ENCODE results near the gene TAGLN.
"Not testable (repeated sequence)": the region's sequence is repeated elsewhere in the genome, so short reads cannot be mapped to it uniquely, and the experiment has no call there.

The TAGLN gene

DNA sequence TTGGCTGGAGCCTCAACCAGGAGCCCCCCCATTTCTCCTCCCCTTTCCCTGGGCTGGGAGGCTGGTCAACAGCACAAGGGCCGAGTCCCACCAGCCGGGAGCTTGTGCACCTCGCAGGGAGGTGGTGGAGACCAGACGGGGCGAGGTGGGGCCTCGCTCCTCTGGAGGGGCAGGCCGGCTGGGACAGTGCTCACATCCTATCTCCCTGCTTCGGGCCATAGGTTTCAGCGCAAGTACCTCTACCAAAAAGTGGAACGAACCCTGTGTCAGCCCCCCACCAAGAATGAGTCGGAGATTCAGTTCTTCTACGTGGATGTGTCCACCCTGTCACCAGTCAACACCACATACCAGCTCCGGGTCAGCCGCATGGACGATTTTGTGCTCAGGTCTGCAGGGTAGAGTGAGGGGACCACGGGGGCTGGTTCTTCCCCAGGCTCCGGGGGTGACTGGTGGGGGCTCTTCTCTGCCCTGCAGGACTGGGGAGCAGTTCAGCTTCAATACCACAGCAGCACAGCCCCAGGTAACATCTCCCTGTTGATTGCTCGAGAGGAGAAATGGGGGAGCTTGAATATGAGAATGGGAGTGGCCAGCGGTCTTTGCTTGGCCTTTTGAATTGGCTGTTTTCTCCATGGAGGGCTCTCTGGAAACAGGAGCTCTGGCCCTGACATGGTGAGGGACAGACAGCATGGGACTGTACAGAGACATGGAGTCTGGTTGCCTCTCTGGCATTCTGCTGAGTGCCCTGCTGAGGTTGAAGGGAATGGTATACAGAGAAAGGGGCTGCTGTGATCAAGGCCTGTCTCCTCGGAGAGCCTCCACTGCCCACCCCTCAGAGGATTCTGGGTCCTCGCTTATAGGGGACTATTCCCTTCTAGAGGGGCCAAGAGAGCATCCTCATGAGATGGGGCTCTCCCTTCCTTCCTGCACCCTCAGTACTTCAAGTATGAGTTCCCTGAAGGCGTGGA, 17.3 kb upstream of the TAGLN start:
- no peak for DNase-seq

DNA sequence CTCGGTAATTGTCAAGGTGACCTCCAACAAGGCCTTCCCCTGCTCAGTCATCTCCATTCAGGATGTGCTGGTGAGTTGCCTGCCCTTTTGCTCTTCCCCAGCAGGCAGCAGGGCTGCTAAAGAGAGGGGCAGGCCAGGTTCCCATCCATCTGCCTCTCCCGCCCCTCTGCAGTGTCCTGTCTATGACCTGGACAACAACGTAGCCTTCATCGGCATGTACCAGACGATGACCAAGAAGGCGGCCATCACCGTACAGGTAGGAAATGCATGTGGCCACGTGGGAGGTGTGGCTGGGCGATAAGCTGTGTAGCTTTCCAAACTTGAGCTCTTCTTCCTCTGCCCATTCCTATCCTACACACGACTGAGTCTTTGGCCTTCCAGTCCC, 16.6 kb upstream of the TAGLN start:
- DNase-seq: no peak

DNA sequence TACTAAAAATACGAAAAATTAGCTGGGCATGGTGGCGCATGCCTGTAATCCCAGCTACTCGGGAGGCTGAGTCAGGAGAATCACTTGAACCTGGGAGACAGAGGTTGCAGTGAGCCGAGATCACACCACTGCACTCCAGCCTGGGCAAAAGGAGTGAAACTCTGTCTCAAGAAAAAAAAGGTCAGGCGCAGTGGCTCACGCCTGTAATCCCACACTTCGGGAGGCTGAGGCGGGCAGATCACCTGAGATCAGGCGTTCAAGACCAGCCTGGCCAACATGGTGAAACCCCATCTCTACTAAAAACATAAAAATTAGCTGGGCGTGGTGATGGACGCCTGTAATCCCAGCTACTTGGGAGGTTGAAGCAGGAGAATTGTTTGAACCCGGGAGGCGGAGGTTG, 16.0 kb upstream of the TAGLN start:
- not testable (repeated sequence) for DNase-seq

DNA sequence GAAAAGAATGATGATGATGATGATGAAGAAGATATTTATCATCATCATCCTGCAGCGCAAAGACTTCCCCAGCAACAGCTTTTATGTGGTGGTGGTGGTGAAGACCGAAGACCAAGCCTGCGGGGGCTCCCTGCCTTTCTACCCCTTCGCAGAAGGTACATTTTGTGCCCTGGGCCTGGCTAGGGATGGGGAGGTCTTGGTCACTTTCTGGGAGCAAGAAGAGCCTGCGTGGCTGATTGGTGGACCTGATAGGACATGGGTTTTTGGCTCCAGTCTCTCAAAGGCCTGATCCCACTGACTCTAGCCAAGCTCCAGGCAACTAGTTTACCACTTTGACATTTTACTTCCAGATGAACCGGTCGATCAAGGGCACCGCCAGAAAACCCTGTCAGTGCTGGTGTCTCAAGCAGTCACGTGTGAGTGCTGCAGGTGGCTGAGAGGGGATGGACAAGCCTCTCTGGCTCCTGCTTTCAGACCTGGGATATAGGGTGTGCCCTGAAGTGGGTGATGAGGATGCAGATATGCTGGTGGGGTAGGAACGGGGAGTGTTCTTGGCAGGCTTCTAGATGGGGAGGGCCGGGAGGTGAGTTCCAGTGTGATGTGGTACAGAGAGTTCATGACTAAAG, 15.3 kb upstream of the TAGLN start:
- no peak for DNase-seq

DNA sequence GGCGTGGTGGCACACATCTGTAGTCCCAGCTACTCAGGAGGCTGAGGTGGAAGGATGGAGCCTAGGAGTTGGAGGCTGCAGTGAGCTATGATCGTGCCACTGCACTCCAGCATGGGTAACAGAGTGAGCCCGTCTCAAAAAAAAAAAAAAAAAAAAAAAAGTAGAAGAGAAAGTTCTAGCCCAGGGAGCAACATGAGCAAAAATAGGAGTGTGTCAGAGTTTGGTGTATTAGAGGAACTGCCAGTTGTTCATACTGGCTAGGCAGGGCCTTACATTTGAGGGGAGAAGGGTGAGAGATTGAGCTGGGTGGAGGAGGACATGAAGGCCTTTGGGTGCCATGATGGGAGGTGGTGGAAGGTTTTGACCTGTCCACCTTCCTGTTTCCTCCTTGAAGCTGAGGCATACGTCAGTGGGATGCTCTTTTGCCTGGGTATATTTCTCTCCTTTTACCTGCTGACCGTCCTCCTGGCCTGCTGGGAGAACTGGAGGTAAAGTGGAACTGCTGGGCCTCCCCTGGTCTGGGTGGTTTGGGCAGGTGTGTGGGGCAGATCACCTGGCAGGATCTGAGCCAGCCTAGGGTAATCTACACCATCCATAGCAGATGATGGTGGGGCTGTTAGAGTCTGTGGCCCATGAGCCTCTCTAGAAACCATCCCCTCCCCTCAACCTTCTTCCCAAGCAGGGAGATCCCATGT, 13.3 kb upstream of the TAGLN start:
- no peak for DNase-seq

DNA sequence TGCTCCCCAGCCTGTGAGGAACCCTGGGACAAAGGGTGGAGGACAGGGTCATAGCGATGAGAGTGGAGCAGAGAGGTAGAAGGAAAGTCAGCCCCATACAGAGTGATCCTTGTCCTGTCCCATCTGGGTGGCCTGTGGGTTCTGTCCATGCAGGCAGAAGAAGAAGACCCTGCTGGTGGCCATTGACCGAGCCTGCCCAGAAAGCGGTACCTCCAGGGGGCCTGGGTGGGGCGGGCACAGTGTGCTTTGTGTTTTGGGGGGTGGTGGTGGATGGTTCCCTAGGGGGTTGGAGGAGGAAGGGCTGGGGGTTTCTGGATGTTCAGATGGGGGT, 12.8 kb upstream of the TAGLN start:
- DNase-seq: no peak

DNA sequence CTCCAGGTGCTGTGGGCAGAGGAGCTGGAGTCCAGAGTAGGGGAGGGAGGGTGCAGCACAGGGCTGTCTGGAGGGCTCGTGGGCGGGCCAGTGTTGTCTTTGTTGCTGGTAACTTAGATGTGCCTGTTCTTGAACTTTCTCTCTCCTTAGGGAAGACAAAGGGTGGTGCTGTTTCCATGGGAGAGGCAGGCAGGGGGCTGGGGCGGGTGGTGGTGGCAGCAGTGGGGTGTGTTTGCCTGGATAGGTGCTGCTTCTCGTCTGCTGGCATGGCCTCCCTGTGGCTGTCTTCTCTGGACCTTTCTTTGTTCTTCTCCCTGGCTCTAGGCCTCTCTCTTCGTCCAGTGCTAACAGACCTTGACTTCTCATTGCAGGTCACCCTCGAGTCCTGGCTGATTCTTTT, 12.2 kb upstream of the TAGLN start:
- no peak for DNase-seq

DNA sequence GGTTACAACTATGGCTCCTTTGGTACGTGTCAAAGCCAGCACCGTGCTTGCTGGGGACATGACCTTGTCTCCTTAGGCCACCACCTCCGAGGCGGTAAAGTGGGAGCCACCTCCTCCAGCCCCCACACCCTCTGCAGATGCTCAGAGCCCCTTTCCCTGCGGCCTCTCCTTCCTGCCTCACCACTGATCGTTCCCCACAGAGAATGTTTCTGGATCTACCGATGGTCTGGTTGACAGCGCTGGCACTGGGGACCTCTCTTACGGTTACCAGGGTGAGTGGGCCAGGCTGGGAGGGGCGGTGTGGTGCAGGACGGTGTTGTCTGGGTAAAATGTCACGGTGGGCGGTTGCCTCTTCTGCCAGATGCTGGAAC, 11.8 kb upstream of the TAGLN start:
- no peak for DNase-seq

DNA sequence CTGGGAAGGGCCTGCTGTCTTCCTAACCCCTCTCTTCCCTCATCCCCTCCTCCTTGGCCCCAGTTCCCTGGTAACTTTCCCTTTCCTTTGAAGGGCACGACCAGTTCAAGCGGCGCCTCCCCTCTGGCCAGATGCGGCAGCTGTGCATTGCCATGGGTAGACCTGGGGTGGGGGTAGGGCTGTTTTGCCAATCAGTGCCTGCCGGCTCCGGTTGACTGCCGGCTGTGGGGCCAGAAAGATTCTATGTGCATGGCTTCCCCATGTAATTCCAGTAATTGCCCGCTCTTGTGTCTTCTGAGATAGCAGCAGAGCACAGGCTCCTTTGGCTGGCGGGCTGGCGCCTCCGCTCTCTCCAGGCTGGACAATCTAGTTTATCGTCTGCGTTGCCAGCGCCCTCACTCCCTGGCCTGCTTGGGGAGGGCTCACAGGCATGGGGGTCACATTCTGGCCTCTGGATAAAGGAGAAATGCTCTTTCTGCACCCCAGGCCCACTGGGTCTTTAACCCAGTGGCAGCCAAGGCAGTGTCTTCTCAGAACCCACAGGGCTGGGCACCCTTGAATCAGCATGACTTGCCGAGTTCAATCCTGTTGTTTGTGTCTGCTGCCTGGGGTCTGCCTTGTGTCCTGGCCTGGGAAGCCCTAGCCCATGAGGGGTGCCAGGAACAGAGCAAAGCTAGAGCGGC, 11.2 kb upstream of the TAGLN start:
- DNase-seq: no peak

DNA sequence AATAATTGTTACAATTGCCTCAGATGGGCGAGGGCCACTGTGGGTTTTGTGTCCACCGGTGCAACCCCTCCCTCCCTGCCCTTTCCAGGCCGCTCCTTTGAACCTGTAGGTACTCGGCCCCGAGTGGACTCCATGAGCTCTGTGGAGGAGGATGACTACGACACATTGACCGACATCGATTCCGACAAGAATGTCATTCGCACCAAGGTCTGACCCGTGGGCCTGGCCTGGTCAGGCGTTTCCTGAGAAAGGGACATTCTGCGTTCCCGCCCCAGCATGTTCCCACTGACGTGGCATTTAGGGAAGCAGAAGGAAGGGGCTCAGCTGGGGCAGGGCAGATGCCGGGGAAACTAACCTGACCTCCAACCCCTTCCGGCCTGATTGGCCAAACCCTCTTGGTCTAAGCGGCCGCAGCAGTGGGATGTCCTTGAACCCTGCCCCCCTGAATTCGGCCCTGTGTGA, 10.5 kb upstream of the TAGLN start:
- DNase-seq: no peak

DNA sequence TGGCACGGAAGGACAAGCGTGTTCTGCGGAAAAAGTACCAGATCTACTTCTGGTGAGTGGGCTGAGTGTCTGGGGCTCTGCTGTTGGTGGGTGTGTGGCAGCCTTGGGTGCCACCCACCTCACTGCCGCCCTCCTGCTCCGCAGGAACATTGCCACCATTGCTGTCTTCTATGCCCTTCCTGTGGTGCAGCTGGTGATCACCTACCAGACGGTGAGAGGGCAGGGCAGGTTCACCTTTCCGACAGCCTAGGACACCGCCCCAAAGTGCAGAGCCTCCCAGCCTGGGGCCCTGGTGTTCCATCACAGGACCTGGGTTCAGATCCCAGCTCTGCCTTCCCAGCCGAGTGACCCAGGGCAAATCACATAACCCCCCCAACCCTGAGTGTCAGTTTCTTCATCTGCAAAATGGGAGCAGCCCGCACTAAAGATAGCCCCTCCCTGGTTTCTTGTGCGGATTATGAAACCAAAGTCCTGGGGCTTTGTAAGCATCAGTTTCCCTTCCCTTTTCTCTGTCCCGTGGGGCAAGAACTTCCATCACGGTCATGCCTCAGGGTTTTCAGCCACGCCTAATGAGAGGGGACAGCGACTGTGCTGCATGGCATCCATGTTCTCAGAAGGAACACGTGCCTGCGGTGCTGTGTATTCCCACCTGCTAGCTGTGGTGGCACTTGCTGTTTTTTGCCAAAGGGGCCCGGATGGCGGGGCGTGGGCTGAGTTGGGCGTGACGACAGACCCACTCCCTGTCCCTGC, 9.8 kb upstream of the TAGLN start:
- no peak for DNase-seq

DNA sequence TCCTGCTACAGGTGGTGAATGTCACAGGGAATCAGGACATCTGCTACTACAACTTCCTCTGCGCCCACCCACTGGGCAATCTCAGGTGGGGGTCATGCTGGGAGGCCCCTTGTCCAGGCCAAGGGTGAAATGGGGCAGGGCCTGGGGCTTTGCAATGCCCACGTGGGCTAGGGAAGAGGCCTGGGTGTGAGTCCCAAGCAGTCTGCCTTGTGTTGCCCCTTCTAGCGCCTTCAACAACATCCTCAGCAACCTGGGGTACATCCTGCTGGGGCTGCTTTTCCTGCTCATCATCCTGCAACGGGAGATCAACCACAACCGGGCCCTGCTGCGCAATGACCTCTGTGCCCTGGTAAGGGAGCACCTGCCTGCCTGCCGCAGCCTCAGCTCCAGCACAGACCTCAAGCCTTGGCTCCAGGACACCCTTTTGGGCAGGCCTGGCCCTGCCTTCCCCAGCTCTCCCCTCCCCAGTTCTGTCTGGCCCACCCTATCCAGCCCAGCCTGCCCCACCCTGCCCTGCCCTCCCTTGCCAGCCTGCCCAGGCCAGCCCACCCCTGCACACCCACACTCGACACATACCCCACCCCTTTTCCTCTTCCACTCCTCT, 9.1 kb upstream of the TAGLN start:
- DNase-seq: no peak

DNA sequence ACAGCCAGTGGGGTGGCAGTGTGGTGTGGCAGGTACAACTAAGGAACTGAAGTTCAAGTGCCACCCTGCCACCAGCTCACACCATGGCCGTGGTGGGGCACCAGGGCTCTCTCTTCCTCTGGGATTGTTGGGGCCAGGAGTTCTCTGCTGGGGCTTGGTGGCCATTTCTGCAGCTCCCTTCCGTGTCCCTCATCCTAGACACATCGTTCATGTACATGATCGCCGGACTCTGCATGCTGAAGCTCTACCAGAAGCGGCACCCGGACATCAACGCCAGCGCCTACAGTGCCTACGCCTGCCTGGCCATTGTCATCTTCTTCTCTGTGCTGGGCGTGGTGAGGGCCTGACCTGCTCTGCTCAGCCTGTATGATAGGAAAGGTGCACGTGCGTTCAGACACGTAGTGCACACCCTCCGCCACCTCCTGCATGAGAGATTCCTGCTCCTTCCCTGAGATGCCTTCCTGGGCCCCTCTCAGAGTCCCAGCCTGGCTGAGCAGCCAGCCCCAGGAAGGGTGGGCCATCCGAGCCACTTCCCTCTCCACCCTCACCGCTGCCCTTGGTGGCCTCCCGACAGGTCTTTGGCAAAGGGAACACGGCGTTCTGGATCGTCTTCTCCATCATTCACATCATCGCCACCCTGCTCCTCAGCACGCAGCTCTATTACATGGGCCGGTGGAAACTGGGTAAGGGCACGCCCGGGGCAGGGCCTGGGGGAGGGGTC, 7.3 kb upstream of the TAGLN start:
- DNase-seq: no peak

DNA sequence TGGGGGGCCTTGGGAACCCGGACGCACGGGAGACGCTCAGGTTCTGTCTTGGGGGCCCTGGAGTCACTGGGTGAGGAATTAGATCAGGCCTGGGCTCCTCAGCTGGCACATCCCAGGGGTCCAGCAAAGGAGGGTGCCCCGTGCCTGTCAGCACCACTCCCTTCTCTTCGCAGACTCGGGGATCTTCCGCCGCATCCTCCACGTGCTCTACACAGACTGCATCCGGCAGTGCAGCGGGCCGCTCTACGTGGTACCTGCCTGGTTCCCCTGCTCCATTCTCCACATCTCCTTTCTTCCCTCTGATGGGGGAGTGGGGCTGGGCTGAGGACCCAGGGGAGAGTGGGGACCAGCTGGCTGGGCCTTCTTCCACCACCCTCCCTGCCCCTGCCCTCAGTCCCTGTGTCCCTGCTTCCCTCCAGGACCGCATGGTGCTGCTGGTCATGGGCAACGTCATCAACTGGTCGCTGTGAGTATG, 6.7 kb upstream of the TAGLN start:
- no peak for DNase-seq

DNA sequence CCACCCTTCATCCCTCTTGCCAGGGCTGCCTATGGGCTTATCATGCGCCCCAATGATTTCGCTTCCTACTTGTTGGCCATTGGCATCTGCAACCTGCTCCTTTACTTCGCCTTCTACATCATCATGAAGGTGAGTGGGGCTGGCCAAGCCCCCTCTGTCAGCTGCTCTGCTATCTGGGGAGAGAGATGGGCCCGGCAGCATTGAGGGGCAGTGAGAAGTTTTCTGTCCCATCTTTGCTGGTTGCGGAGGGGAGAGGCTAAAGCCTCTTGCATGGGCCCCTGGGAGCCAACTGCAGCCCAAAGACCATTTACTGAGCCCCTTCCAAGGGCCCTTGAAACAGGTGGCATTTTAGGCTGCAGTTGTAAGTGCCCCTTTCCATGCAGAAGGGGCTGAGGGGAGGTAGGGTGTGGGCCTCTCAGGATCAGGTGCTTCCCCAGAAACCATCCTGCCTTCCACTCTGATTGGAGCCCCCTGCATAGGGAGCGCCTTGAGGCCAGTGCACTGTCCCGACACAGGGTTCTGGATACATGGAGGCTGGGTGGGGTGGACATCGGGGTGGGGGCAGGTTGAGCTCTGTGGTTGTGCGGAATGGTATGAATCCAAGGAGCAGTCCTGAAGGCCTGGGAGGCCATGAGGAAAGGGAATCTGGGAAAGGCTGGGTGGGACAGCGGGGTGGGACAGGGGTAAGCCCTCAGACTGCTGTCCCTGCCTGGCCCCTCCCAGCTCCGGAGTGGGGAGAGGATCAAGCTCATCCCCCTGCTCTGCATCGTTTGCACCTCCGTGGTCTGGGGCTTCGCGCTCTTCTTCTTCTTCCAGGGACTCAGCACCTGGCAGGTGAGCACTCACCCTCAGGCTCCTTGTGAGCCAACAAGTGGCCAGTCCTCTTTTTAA, 5.8 kb upstream of the TAGLN start:
- DNase-seq: no peak

DNA sequence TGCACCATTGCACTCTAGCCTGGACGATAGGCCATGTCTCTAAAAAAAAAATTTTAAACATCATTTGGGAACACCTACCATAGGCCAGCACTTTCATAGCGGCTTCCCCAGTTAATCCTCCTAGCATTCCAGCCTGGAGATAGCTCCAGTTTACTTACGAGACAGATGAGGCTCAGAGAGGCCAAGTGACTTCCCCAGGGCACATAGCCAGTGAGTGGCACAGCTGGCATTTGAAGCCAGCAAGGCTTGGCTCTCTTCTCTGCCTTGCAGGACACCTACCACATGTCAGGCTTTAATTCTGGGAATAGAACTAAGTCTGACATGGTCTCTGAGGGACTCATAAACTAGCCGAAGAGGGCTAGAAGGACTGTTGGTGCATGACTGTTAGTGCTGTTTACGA, 4.9 kb upstream of the TAGLN start:
- DNase-seq: no peak

DNA sequence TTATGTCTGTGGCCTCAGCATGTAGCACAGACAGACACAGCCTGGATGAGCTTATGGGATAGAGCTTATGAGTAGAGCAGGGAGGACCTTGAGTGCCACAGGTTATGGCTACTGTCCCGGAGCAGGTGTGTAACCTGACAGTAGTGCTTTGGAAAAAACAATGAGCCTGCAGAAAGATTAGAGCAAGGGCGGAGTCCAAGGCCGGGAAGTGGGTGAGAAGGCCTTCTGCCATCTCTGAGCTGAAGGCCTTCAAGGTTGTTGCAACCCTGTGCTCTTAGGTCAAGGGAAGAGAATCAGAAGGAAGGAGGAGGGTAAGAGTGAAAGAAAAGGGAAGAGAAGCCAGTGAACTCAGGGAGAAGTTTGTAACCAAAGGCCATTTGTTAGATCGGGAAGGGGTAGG, 3.9 kb upstream of the TAGLN start:
- no peak for DNase-seq

DNA sequence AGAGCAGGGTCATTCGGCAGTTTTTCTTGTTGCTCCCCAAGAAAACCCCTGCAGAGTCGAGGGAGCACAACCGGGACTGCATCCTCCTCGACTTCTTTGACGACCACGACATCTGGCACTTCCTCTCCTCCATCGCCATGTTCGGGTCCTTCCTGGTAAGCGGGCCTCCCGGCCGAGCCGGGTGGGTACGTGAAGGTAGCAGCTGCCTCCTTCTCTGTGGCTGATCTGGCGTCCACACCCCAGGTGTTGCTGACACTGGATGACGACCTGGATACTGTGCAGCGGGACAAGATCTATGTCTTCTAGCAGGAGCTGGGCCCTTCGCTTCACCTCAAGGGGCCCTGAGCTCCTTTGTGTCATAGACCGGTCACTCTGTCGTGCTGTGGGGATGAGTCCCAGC, 3.4 kb upstream of the TAGLN start:
- DNase-seq: no peak

DNA sequence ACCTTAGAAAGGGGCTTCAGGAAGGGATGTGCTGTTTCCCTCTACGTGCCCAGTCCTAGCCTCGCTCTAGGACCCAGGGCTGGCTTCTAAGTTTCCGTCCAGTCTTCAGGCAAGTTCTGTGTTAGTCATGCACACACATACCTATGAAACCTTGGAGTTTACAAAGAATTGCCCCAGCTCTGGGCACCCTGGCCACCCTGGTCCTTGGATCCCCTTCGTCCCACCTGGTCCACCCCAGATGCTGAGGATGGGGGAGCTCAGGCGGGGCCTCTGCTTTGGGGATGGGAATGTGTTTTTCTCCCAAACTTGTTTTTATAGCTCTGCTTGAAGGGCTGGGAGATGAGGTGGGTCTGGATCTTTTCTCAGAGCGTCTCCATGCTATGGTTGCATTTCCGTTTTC, 2.2 kb upstream of the TAGLN start:
- no peak for DNase-seq

All from HCEC 1CT (cell line).